Kasumi-1 (cell line): ENCODE measurements around the gene VPS35.
"Not testable (repeated sequence)": the region's sequence is repeated elsewhere in the genome, so short reads cannot be mapped to it uniquely, and the experiment has no call there.

Experiments used
- DNase-seq, 2 experiments: peaks; one replicate each; lab custom pipeline; 2025; lab: John Stamatoyannopoulos, UW

The VPS35 gene

GRCh38 chr16:46658925-46659324 lies 30.1 kb downstream of the VPS35 start:
- peak; percentile 98 to 99 for DNase-seq

GRCh38 chr16:46651305-46651704 lies 37.7 kb downstream of the VPS35 start:
- no peak for DNase-seq

GRCh38 chr16:46650254-46650623 lies 38.7 kb downstream of the VPS35 start:
- DNase-seq, result no peak

GRCh38 chr16:46649588-46650253 lies 39.3 kb downstream of the VPS35 start:
- no peak for DNase-seq

GRCh38 chr16:46648656-46649055 lies 40.3 kb downstream of the VPS35 start:
- no peak for DNase-seq

GRCh38 chr16:46638947-46639925 lies 49.7 kb downstream of the VPS35 start:
- DNase-seq, result no peak

GRCh38 chr16:46632778-46633733 lies 55.9 kb downstream of the VPS35 start:
- no peak for DNase-seq

GRCh38 chr16:46629331-46630219 lies 59.4 kb downstream of the VPS35 start:
- DNase-seq, result peak; percentile 57 to 68

GRCh38 chr16:46627746-46628145 lies 61.2 kb downstream of the VPS35 start:
- no peak for DNase-seq

- DNase-seq, result not testable (repeated sequence)
Measured at GRCh38 chr16:46626681-46627080, 62.3 kb downstream of the VPS35 start.

- not testable (repeated sequence) for DNase-seq
Measured at GRCh38 chr16:46624862-46625261, 64.1 kb downstream of the VPS35 start.

- not testable (repeated sequence) for DNase-seq
Measured at GRCh38 chr16:46623707-46624106, 65.3 kb downstream of the VPS35 start.

- not testable (repeated sequence) for DNase-seq
Measured at GRCh38 chr16:46623246-46623645, 65.7 kb downstream of the VPS35 start.

GRCh38 chr16:46621934-46622676 lies 66.9 kb downstream of the VPS35 start:
- no peak for DNase-seq

GRCh38 chr16:46621006-46621933 lies 67.7 kb downstream of the VPS35 start, which contains the start of gene SHCBP1:
TSS of gene SHCBP1 (minus strand) at chr16:46621379. CDS start at chr16:46621359, 20 bp downstream.
- peak; percentile 89 for DNase-seq

GRCh38 chr16:46620266-46621005 lies 68.5 kb downstream of the VPS35 start:
- DNase-seq, result peak; percentile 49 to 77

GRCh38 chr16:46618516-46618915 lies 70.5 kb downstream of the VPS35 start:
- DNase-seq, result no peak

- no peak for DNase-seq
Measured at GRCh38 chr16:46614006-46614405, 75.0 kb downstream of the VPS35 start.
